ENCODE results near the gene ZNF778.

DNA sequence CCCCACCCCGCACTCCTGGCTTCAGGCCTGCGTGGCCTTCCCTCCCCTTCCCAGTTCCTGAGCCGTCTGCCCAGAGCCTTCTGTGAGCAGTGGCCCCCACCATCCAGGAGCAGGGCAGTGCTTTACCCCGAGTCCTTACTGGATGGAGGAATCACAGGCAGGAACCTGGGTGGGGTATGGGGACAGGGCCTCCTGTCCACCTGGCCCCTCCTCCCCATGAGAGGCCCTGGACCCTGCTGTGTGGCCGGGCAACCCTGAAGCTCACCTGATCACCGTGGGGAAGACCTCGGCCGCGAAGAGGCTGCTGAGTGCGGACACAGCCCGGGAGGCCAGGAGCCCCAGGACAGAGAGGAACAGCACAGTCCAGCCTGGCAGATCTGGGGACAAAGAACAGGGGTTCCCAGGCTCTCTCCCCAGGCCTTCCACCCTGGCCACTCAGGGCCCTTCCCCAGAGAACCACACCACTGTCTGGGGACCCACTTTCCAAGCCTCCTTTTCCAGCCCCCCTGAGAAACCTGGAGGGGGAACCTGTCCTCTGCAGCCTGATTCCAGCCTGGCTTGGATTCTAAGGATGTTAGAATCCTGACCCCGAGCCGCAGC is 20.4 kb upstream of the ZNF778 start:
- no peak for TF ChIP-seq MYC (IDR thresholded peaks at IDR 0.05; ENCODE audit: borderline replicate concordance, low read length)
- TF ChIP-seq MAFK (IDR thresholded peaks at IDR 0.05; ENCODE audit: partially characterized antibody) = no peak
- TF ChIP-seq MAZ (IDR thresholded peaks at IDR 0.05; ENCODE audit: borderline replicate concordance, low read depth, low read length) = no peak
- no peak for TF ChIP-seq CTCF (IDR thresholded peaks at IDR 0.05)
